IPS-15b (cell line): ENCODE data around the gene DAPK2.

Experiments
- H3K27me3 ChIP-seq: one replicate; pipeline ENCODE4 v1.6.1; 2013; ENCODE audit warnings: low read length; ENCODE audit not compliant: control insufficient read depth, insufficient read depth
- H3K36me3 ChIP-seq: one replicate; pipeline ENCODE4 v1.6.1; 2013; ENCODE audit warnings: low read length; ENCODE audit not compliant: control insufficient read depth, insufficient read depth
- H3K4me1 ChIP-seq: one replicate; pipeline ENCODE4 v1.6.1; 2013; ENCODE audit warnings: mild to moderate bottlenecking, low read length; ENCODE audit not compliant: control insufficient read depth, insufficient read depth
- H3K4me3 ChIP-seq: one replicate; pipeline ENCODE4 v1.5.1; 2013; ENCODE audit warnings: low read depth, low read length
- H3K9ac ChIP-seq: one replicate; pipeline ENCODE4 v1.6.1; 2013; ENCODE audit warnings: low read depth, mild to moderate bottlenecking, low read length
- H3K9me3 ChIP-seq: one replicate; pipeline ENCODE4 v1.6.1; 2013; ENCODE audit warnings: mild to moderate bottlenecking, low read length; ENCODE audit not compliant: control insufficient read depth, insufficient read depth

Gene DAPK2

DNA sequence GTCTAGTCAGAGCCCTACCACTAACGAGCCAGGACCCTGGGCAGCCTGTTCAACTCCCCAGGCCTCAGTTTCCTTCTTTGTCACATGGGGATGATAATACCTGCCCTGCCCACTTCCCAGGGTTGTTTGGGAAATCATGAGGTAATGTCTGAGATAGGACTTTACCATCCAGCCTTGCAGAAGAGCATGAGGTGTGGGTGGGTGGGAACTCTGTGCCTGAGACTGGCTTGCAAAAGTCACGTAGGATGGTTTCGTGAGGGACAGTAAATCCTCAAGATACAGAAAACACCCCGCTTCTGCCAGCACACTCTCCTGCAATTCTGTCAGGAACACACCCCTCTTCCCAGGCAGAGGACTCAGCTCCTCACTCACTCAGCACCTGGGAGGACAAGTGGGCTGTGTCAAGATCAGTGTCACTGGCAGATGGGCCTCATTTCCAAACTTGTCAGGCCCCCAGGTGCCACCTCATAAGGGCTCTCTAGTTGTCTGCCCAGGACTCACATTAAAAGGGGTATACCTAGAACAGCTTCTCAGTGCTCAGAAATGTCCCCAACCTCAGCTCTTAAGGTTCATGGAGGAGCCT lies 58.4 kb downstream of the DAPK2 start:
- Histone ChIP-seq H3K4me3 (no peak overlapping the region), H3K9me3 (no peaks in the 10 kb centered on the region), H3K27me3 (no peaks in the 10 kb centered on the region), H3K9ac (no peak overlapping the region), H3K4me1 (no peaks in the 10 kb centered on the region), H3K36me3 (no peaks in the 10 kb centered on the region)

- Histone ChIP-seq H3K9me3 (no peaks in the 10 kb centered on the region), H3K9ac (no peak overlapping the region), H3K36me3 (no peaks in the 10 kb centered on the region), H3K4me1 (no peaks in the 10 kb centered on the region), H3K27me3 (no peaks in the 10 kb centered on the region), H3K4me3 (no peak overlapping the region)
Observed at GRCh38 chr15:63986751-63987341, 59.4 kb downstream of the DAPK2 start.

DNA sequence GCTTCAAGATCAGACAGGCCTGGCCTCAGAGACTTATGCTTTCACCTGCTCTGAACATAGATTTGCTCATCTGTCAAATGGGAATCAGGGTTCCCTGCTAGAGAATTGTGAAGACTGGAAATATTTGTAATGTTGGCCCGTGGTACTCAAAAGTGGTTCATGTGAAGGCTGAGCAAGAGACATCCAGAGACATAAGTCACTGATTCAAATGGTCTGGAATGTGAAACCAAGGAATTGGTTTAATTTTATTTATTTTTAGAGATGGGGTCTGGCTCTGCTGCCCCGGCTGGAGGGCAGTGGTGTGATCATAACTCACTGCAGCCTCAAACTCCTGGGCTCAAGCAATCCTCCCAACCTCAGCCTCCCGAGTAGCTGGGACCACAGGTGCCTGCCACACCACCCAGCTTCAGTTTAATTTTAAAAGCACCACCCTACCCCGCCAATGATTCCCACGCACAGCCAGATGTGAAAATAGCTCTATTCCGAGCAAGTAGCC lies 60.1 kb downstream of the DAPK2 start:
- Histone ChIP-seq H3K4me1 (no peaks in the 10 kb centered on the region), H3K9me3 (no peaks in the 10 kb centered on the region), H3K4me3 (no peak overlapping the region)

GRCh38 chr15:63985221-63986184 lies 60.8 kb downstream of the DAPK2 start:
- H3K4me1 ChIP-seq, result no peaks in the 10 kb centered on the region
- H3K9ac ChIP-seq, result no peak overlapping the region

More for the DNA sequence above, 60.1 kb downstream of the DAPK2 start:
- Histone ChIP-seq H3K9ac (no peak overlapping the region), H3K27me3 (no peaks in the 10 kb centered on the region), H3K36me3 (no peaks in the 10 kb centered on the region)

GRCh38 chr15:63984331-63984730 lies 62.0 kb downstream of the DAPK2 start:
- Histone ChIP-seq H3K9ac (no peak overlapping the region), H3K4me1 (no peaks in the 10 kb centered on the region), H3K4me3 (no peak overlapping the region), H3K9me3 (no peaks in the 10 kb centered on the region), H3K27me3 (no peaks in the 10 kb centered on the region), H3K36me3 (no peaks in the 10 kb centered on the region)

More at GRCh38 chr15:63985221-63986184, 60.8 kb downstream of the DAPK2 start:
- Histone ChIP-seq H3K9me3 (no peaks in the 10 kb centered on the region), H3K4me3 (no peak overlapping the region), H3K36me3 (no peaks in the 10 kb centered on the region), H3K27me3 (no peaks in the 10 kb centered on the region)

GRCh38 chr15:63983061-63983711 lies 63.1 kb downstream of the DAPK2 start:
- Histone ChIP-seq H3K36me3 (no peaks in the 10 kb centered on the region), H3K9me3 (no peaks in the 10 kb centered on the region), H3K9ac (no peak overlapping the region), H3K4me3 (no peak overlapping the region), H3K27me3 (no peaks in the 10 kb centered on the region), H3K4me1 (no peaks in the 10 kb centered on the region)

DNA sequence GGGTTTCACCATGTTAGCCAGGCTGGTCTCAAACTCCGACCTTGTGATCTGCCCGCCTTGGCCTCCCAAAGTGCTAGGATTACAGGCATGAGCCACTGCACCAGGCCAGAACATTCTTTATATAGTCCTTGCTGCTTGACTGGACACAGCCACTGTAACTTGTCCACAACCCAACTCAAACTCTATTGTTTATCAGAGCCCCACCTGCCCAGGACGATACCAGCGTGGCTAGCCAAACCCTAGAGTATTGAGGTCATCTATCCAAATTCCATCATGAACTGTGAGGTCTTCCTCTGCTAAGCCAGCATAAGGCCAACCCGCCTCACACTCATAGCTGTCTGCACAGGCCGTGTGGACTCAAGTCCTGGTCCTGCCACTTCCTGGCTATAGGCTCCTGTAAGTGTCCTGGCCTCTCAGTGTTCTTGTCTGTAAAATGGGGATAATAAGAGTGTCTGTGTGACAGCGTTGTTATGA lies 63.9 kb downstream of the DAPK2 start:
- H3K36me3 ChIP-seq, result no peaks in the 10 kb centered on the region
- H3K9me3 ChIP-seq, result no peaks in the 10 kb centered on the region
- H3K4me1 ChIP-seq, result no peaks in the 10 kb centered on the region
- no peak overlapping the region for H3K9ac ChIP-seq
- H3K4me3 ChIP-seq, result no peak overlapping the region
- no peaks in the 10 kb centered on the region for H3K27me3 ChIP-seq

DNA sequence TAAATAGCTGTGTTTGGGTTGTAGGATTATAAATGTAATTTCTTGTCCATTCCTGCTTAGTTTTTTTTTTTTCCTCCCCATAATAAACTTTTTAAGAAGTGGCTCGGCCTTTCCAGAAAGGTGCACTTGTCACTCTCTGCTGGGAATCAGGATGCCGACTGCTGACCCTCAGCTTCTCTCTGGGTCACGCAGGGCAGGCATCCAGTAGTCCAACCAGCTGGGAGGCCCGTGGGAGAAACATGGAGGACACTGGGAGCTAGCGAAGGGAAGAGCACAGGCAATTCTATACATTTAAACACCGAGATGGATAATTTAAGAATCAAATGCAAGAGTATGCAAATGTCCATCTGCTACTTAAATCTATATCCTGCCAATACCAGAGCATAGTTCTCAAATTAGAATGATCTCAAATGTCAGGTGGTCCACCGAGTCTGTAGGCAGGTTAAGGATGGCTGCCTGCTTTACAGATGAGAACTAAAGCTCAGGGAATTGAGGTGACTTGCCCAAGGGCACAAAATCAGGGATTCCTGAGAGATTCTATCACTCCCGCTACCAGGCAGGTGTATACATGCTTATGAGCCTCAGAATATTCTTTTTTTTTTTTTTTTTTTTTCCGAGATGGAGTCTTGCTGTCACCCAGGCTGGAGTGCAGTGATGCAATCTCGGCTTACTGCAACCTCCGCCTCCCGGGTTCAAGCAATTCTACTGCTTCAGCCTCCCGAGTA lies 64.5 kb downstream of the DAPK2 start:
- no peak overlapping the region for H3K4me3 ChIP-seq
- no peaks in the 10 kb centered on the region for H3K36me3 ChIP-seq
- no peaks in the 10 kb centered on the region for H3K4me1 ChIP-seq
- no peaks in the 10 kb centered on the region for H3K27me3 ChIP-seq
- no peaks in the 10 kb centered on the region for H3K9me3 ChIP-seq
- H3K9ac ChIP-seq, result no peak overlapping the region

GRCh38 chr15:63979262-63979793 lies 67.0 kb downstream of the DAPK2 start:
- Histone ChIP-seq H3K9me3 (no peaks in the 10 kb centered on the region), H3K36me3 (no peaks in the 10 kb centered on the region), H3K27me3 (no peaks in the 10 kb centered on the region), H3K4me1 (peaks cover 8% of the 10 kb centered on the region), H3K9ac (no peak overlapping the region), H3K4me3 (no peak overlapping the region)

GRCh38 chr15:63978511-63979261 lies 67.6 kb downstream of the DAPK2 start:
- Histone ChIP-seq H3K27me3 (no peaks in the 10 kb centered on the region), H3K9ac (no peak overlapping the region), H3K4me1 (peaks cover 13% of the 10 kb centered on the region), H3K36me3 (no peaks in the 10 kb centered on the region), H3K4me3 (no peak overlapping the region), H3K9me3 (no peaks in the 10 kb centered on the region)
